HG02981 (cell line): ENCODE measurements around the gene SLC7A14.

Source experiments
- ATAC-seq: cut with Tn5 transposase; IDR thresholded peaks from one replicate; pipeline ENCODE4 v1.9.1; 2021; ENCODE audit warnings: mild to moderate bottlenecking, moderate library complexity; ENCODE audit not compliant: unreplicated experiment

SLC7A14 gene

GRCh38 chr3:170542704-170543103 is 43.2 kb downstream of the SLC7A14 start:
- no peak for ATAC-seq

- ATAC-seq: no peak
Measured at GRCh38 chr3:170539897-170540296, 46.0 kb downstream of the SLC7A14 start.

GRCh38 chr3:170536712-170537111 is 49.2 kb downstream of the SLC7A14 start:
- no peak for ATAC-seq

GRCh38 chr3:170534227-170534626 is 51.6 kb downstream of the SLC7A14 start:
- ATAC-seq: no peak

GRCh38 chr3:170532573-170532972 is 53.3 kb downstream of the SLC7A14 start:
- ATAC-seq: no peak

GRCh38 chr3:170531657-170532335 is 54.1 kb downstream of the SLC7A14 start:
- no peak for ATAC-seq

- ATAC-seq: no peak
Measured at GRCh38 chr3:170531054-170531453, 54.8 kb downstream of the SLC7A14 start.

GRCh38 chr3:170529912-170530311 is 56.0 kb downstream of the SLC7A14 start:
- no peak for ATAC-seq

- ATAC-seq: no peak
Measured at GRCh38 chr3:170529346-170529745, 56.5 kb downstream of the SLC7A14 start.

- no peak for ATAC-seq
Measured at GRCh38 chr3:170528726-170529125, 57.1 kb downstream of the SLC7A14 start.

GRCh38 chr3:170524073-170524472 is 61.8 kb downstream of the SLC7A14 start:
- no peak for ATAC-seq

GRCh38 chr3:170523248-170523647 is 62.6 kb downstream of the SLC7A14 start:
- no peak for ATAC-seq

- no peak for ATAC-seq
Measured at GRCh38 chr3:170522201-170522600, 63.7 kb downstream of the SLC7A14 start.

- ATAC-seq: no peak
Measured at GRCh38 chr3:170520996-170521395, 64.9 kb downstream of the SLC7A14 start.

- ATAC-seq: no peak
Measured at GRCh38 chr3:170517242-170517945, 68.5 kb downstream of the SLC7A14 start.

GRCh38 chr3:170513642-170514041 is 72.2 kb downstream of the SLC7A14 start:
- no peak for ATAC-seq

GRCh38 chr3:170511371-170511770 is 74.5 kb downstream of the SLC7A14 start:
- ATAC-seq: no peak

- no peak for ATAC-seq
Measured at GRCh38 chr3:170508839-170509238, 77.0 kb downstream of the SLC7A14 start.

GRCh38 chr3:170508291-170508690 is 77.6 kb downstream of the SLC7A14 start:
- no peak for ATAC-seq

GRCh38 chr3:170507063-170507462 is 78.8 kb downstream of the SLC7A14 start:
- ATAC-seq: no peak

- no peak for ATAC-seq
Measured at GRCh38 chr3:170506556-170506955, 79.3 kb downstream of the SLC7A14 start.

- no peak for ATAC-seq
Measured at GRCh38 chr3:170502297-170502696, 83.6 kb downstream of the SLC7A14 start.

GRCh38 chr3:170500995-170501394 is 84.9 kb downstream of the SLC7A14 start:
- ATAC-seq: no peak
